ENCODE measurements around the gene GRIP2.

Gene GRIP2

DNA sequence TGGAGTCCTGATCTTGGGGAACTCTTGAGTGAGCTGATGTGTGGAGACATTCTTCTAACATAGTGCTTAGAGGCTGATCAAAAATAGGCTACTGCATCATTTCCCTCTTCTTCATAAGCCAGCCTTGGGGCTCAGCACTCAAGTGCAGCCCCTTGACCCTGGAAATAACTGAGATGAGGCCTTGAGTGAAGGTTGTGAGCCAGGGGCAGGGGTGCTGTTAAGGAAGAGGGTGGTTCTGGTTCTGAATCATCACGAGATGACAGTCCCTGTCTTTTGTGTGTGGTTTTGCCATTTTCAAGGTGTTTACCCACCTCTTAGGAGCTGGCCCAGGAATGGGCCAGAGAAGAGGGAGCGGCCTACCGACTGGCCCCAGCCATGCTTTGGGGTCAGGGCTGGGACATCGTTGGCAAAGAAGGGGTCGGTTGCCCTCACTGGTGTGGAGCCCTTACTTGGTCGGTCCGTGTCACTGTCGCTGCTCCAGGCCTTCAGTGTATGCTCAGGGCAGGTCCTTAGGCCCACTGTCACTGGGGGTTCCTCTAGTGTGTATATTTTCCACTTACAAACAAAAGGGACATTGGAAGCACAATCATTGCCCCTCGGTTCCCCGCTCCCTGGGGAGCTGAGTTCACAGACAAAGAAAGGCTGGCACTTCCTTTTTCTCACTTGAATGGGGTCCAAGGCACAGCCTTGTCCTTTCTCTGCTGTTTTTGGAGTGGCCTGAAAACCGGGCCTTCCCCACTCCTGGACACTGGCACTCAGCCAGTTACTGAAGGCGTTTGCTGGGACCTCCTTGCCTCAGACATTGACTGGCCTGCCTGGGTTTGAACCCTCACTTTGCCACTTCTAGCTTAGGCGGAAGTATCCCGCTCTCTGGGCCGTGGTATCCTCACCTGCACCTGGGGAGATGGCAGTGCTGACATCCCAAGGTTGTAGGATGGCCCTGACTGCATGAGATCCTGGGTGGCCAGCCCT, 91.1 kb downstream of the GRIP2 start:
- DNase-seq = no peak

DNA sequence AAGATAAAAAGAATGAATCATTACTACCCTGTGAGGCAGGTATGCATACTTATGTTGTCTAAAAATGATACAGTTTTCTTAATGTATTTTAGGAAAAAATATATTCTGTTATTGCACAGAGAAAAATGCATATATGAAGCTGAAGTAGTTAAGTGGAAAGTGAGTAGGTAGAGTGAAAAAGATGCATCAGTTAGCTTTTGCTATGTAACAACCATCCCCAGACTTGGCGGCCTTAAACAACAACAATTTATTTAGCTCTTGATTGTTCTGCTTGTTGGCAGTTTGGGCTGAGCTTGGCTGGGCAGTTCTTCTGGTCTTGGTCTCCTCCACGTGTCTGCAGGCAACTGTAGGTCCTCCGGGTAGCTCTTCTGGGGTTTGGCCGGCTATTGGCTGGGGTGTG, 92.1 kb downstream of the GRIP2 start:
- no peak for DNase-seq

DNA sequence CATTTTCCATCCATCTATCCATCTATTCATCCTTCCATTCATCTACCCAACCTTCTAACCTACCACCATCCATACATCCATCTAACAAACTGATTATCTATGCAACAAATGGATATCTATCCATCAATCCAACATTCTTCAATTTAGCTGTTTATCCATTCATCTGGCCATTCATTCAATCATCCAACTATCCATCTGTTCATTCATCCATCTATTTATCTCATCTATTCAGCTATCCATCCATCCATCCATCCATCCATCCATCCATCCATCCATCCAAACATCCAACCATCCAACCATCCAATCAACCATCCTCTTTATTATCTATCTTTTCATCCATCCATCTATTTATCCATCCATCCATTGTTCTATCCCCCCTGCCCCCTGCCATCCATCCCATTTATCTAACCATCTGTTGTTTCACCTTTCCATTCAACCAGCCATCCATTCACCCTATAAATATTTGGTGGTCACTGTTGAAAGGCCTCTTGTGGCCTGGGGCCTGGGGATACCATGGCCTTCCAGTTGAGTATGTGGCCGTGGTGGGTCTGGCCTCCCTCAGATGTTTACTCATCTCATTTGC, 93.1 kb downstream of the GRIP2 start:
- DNase-seq = no peak

DNA sequence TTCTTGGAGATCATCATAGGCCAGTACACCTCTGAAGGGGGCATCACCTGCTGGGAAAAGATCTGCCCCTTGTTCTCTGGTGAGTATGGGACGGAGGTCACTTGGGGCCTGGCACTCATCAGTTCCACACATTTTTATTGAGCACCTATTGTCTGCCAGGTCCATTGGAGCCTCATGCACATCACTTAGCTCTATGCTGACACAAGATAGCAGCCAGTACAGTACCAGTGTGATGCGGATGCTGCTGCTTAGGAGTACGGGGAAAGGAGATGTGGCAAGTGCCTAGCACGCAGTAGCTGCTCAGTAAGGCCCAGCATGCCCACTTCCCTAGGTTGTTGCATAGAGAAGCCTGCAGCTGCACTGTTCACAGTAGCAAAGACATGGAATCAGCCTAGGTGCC, 94.4 kb downstream of the GRIP2 start:
- no peak for DNase-seq

DNA sequence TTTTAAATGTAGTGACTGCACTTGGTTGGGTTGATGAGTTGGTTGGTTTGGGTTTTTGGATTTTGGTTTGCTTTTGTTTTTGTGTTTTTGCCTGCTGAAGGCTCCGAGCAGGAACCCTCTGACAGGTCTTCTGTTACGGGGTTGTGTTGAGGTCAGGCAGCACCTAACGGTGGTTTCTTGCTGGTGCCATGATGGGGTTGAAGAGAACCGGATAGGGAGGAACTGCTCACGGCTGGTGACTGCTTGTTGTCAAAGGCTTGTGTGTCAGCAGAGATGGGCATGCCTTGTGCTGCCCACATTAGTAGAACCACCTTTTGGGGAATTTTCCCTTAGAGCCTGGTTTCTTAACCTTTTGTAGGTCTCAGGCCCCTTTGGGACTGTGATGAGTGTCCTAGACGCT, 95.8 kb downstream of the GRIP2 start:
- no peak for DNase-seq

DNA sequence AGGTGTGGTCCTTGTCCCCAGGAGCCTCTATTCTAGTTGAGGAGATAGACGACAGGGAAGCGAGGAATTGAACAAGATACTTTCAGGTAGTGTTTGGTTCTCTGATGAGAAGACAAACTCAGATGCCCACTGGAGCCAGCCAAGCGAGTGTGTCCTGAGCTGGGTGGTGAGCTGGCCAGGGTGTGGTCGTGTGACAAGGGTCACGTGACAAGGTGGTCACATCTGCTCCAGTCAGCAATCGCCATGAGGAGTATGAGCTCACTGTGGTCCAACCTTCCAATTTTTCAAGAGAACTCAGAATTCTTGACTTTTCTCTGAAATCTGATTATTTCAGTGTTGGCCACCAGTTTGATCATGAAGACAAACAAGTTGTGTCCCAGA, 98.2 kb downstream of the GRIP2 start:
- no peak for DNase-seq

DNA sequence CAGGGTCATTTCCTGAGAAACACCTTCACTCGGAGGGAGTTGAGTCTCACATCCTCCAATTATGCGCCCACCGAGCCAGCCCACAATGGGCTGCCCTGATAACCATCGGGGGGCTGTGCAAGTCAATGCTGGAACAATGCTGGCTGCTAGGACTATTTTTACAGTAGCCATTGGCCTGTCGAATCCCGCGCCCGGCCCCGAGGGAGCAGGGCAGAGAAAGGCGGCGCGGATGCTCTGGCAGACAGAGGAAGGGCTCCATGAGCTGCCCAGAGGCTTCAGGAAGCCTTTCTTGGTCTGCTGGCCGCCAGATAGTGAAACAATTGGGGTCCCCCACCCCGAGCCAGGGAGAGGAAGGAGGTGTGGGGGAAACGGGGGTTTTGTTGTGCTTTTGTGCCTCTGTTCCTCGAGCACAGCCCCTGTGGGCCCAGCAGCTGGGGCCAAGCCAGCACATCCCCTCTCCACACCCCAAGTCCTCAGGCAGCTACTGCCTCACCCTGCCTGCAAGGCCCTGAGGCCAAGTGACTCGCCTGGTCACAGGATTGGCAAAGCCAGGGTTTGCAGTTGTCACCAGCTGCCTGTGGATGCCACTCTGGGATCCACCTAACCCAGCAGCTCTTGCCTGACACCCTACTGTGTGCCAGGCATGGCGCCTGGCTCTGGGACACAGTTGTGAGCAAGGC, 98.8 kb downstream of the GRIP2 start:
- DNase-seq = no peak

DNA sequence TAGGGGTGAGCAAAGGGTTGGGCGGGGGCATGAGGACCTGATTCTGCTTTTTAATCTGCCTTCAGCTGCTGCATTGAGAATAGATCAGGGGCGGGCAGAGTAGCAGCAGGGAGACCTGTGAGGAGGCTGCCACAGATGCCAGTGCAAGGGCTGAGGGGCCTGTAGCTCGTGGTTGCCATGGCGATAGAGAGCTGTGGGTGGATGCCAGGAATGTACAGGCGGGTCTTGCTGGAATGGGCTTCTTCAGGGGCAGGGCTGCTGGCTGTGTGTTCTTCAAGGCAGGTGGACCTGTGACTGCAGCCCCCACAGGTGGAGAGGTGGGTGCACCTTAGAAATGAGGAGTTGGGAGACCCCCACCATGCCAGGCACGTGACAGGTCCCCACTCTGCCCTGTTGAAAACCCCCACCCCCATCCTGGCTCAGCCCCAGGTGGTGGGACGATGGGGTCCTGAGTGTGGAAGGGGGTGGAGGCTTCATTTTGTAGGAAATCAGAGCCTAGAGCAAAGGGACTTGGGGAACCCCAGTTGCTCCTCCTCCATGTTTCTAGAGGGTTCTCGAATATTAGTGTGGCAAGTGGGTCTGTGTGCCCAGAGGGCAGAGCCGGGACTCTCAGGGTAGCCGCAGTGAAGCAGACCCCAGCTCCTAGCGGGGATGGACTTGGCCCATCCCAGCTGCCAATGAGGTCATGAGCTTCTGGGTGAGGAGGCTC, 99.5 kb downstream of the GRIP2 start:
- DNase-seq = no peak

DNA sequence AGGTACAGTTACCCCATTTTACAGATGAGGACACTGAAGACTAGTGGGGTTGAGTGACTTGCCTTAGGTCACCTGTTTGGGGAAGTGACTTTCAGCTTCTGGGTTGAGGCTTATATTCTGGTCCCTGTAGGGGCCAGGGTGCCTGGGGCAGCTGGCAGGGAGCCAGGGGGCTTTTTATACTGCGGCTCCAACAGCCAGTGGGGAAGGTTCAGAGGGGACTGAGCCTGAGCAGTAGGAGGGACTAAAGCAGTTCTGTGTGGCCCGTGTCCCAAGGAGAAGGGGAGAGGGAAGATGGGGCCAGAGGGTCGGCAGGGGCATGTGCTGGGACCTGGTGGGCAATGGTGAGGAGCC, 100.0 kb downstream of the GRIP2 start:
- DNase-seq = no peak

DNA sequence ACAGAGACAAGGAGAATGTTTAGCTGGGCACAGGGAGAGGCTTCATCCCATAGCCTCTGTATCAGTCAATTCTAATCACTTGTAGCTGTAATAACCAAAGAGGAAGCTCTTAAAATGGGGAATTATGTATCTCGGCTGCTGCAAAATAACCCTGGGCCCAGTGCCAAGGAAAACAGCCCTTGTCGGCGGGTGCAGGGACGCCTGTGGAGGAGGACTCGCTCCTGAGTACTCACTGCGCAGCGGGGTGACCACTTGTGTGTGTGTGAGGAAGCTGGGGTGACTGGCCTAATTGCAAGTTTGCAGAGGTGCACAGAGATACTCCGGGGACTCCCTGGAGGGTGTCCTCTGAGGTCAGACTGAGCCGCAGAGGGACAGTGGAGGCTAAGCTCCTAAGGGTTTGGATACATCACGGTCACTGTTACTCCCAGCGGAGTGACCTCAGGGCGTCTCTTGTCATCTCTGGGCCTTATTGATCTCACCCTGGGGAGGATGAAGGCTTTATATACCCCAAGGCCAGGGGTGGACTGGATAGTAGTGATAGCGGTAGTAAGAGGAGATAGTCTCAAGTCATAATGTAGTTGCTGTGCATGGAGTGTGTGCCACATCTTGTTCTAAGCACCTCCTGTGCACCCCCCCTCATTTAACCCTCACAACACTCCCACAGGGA, 100.5 kb downstream of the GRIP2 start:
- no peak for DNase-seq
